Astrocyte (in vitro differentiated cells and primary cell): ENCODE data around the gene NDUFS8. TPM values are rescaled to one million over a fixed set of nuclear protein-coding genes. Genes with fewer than 3 reads are reported as not detected.
A peak's percentile ranks its signal among the peaks of the same experiment; 100 is the strongest.

Experiments
- DNase-seq: peaks from one replicate; pipeline ENCODE4 v3.0.0-alpha.2; 2010; ENCODE audit warnings: low read depth
- FAIRE-seq: peaks from 2 replicates; lab custom pipeline; 2011; peaks lifted over from hg19 to GRCh38; lab: Jason Lieb, UNC
- H2AFZ ChIP-seq: 2 replicates; pipeline ENCODE4 v1.6.0; 2012; ENCODE audit warnings: low read depth, low read length, inconsistent platforms
- H3K27ac ChIP-seq: 2 replicates; pipeline ENCODE4 v1.5.1; 2011; ENCODE audit warnings: low read depth, low read length, inconsistent platforms
- H3K27me3 ChIP-seq: 2 replicates; pipeline ENCODE4 v1.6.0; 2011; ENCODE audit warnings: low read length, inconsistent platforms; ENCODE audit not compliant: insufficient read depth
- H3K36me3 ChIP-seq: 2 replicates; pipeline ENCODE4 v1.5.1; 2011; ENCODE audit warnings: low read length, inconsistent platforms; ENCODE audit not compliant: insufficient read depth
- H3K4me1 ChIP-seq: 2 replicates; pipeline ENCODE4 v1.5.1; 2011; ENCODE audit warnings: low read length, inconsistent platforms; ENCODE audit not compliant: insufficient read depth
- H3K4me2 ChIP-seq: 2 replicates; pipeline ENCODE4 v1.6.0; 2012; ENCODE audit warnings: low read length, inconsistent platforms
- H3K4me3 ChIP-seq: 2 replicates; pipeline ENCODE4 v1.5.1; 2011; ENCODE audit warnings: low read depth, mild to moderate bottlenecking, low read length, inconsistent platforms; ENCODE audit not compliant: insufficient read depth
- H3K79me2 ChIP-seq: 2 replicates; pipeline ENCODE4 v1.6.0; 2012; ENCODE audit warnings: mild to moderate bottlenecking, low read length, inconsistent platforms; ENCODE audit not compliant: insufficient read depth
- H3K9ac ChIP-seq: 2 replicates; pipeline ENCODE4 v1.6.0; 2012; ENCODE audit warnings: mild to moderate bottlenecking, low read length, inconsistent platforms
- H3K9me3 ChIP-seq: 2 replicates; pipeline ENCODE4 v1.5.1; 2012; ENCODE audit warnings: low read depth, mild to moderate bottlenecking, low read length, inconsistent platforms; ENCODE audit not compliant: insufficient read depth
- H4K20me1 ChIP-seq: 2 replicates; pipeline ENCODE4 v1.6.0; 2012; ENCODE audit warnings: low read length, inconsistent platforms; ENCODE audit not compliant: insufficient read depth
- H3K27ac Mint-ChIP-seq: one replicate; pipeline ENCODE4 v1.8.0; 2021; ENCODE audit warnings: mild to moderate bottlenecking, mixed read lengths; ENCODE audit not compliant: unreplicated experiment
- H3K27me3 Mint-ChIP-seq: one replicate; pipeline ENCODE4 v1.8.0; 2021; ENCODE audit warnings: low read depth, mixed read lengths; ENCODE audit not compliant: unreplicated experiment
- H3K36me3 Mint-ChIP-seq: one replicate; pipeline ENCODE4 v1.8.0; 2021; ENCODE audit warnings: low read depth, mixed read lengths; ENCODE audit not compliant: unreplicated experiment
- H3K4me1 Mint-ChIP-seq: one replicate; pipeline ENCODE4 v1.8.0; 2021; ENCODE audit warnings: low read depth, mixed read lengths; ENCODE audit not compliant: unreplicated experiment
- H3K4me3 Mint-ChIP-seq: one replicate; pipeline ENCODE4 v1.8.0; 2021; ENCODE audit warnings: mild to moderate bottlenecking, moderate library complexity, mixed read lengths; ENCODE audit not compliant: unreplicated experiment
- H3K9me3 Mint-ChIP-seq: one replicate; pipeline ENCODE4 v1.8.0; 2021; ENCODE audit warnings: mild to moderate bottlenecking, mixed read lengths; ENCODE audit not compliant: unreplicated experiment
- CTCF ChIP-seq: IDR thresholded peaks from 2 replicates; pipeline ENCODE4 v1.5.1; 2011; ENCODE audit warnings: low read depth, mild to moderate bottlenecking, inconsistent platforms, low read length, moderate library complexity; ENCODE audit not compliant: insufficient read depth
- EZH2 ChIP-seq: IDR thresholded peaks from 2 replicates; pipeline ENCODE4 v1.6.1; 2012; ENCODE audit warnings: mild to moderate bottlenecking, low read length, inconsistent platforms; ENCODE audit not compliant: insufficient read depth
- total RNA-seq: library from RNA; stranded (reverse); gene quantifications from 2 replicates; pipeline ENCODE4 v1.2.1, GENCODE V29; 2021

NDUFS8 gene
- total RNA-seq, 1 donor from 2014 or later, result 159 TPM

GRCh38 chr11:68002575-68002937 is 27.9 kb upstream of the NDUFS8 start:
- H3K9ac ChIP-seq, result no peak overlapping the region
- Mint-ChIP-seq H3K9me3 (no peaks in the 10 kb centered on the region), H3K4me3 (peak overlapping the region; percentile 90), H3K27me3 (peaks cover 12% of the 10 kb centered on the region), H3K4me1 (no peaks in the 10 kb centered on the region), H3K27ac (no peak overlapping the region), H3K36me3 (peaks cover 8% of the 10 kb centered on the region)
- FAIRE-seq (no peak), DNase-seq (no peak)
- H3K36me3 ChIP-seq, result no peaks in the 10 kb centered on the region
- H3K27ac ChIP-seq, result no peak overlapping the region
- H3K79me2 ChIP-seq, result no peaks in the 10 kb centered on the region
- peak overlapping the region; percentile 83 for H3K4me2 ChIP-seq
- H4K20me1 ChIP-seq, result no peaks in the 10 kb centered on the region
- H3K4me3 ChIP-seq, result no peak overlapping the region
- H3K4me1 ChIP-seq, result no peaks in the 10 kb centered on the region
- TF ChIP-seq CTCF (no peak), EZH2 (no peak)
- H3K9me3 ChIP-seq, result no peaks in the 10 kb centered on the region
- no peaks in the 10 kb centered on the region for H3K27me3 ChIP-seq
- no peak overlapping the region for H2AFZ ChIP-seq

- no peak overlapping the region for H3K27ac ChIP-seq
- no peaks in the 10 kb centered on the region for H3K27me3 ChIP-seq
- H3K4me1 ChIP-seq, result no peaks in the 10 kb centered on the region
- no peak for DNase-seq
- Mint-ChIP-seq H3K27ac (peak overlapping the region; percentile 47), H3K9me3 (no peaks in the 10 kb centered on the region), H3K27me3 (peaks cover 12% of the 10 kb centered on the region), H3K4me3 (peak overlapping the region; percentile 90), H3K36me3 (peaks cover 4% of the 10 kb centered on the region), H3K4me1 (no peaks in the 10 kb centered on the region)
- peak overlapping the region; percentile 83 for H3K4me2 ChIP-seq
- no peak for FAIRE-seq
- TF ChIP-seq CTCF (no peak), EZH2 (no peak)
- H3K36me3 ChIP-seq, result no peaks in the 10 kb centered on the region
- H2AFZ ChIP-seq, result peak overlapping the region; percentile 73
- peak overlapping the region; percentile 51 for H3K4me3 ChIP-seq
- no peaks in the 10 kb centered on the region for H3K9me3 ChIP-seq
- no peaks in the 10 kb centered on the region for H3K79me2 ChIP-seq
- no peaks in the 10 kb centered on the region for H4K20me1 ChIP-seq
- H3K9ac ChIP-seq, result peak overlapping the region; percentile 16
Observed at GRCh38 chr11:68002938-68003845, 27.3 kb upstream of the NDUFS8 start.
